GM12878 (cell line): ENCODE measurements around the gene EGFR. TPM values are rescaled to one million over a fixed set of nuclear protein-coding genes. Genes with fewer than 3 reads are reported as not detected.

ENCODE experiments used
- ATAC-seq: fragments of 200-7000 bp; cut with Tn5 transposase; 3 replicates; pipeline ENCODE4 v1.9.1; 2020; ENCODE audit warnings: mild to moderate bottlenecking, moderate library complexity
- BruUV-seq: library from RNA; stranded (reverse); fragments of 400-500 nt; replicated peaks from 2 replicates; lab custom pipeline; 2021; lab: Mats Ljungman, UMichigan
- CTCF ChIA-PET: fragments of 300-600 bp; sonication (Branson Sonifier 250); formaldehyde crosslinking; extraction: SDS; loops from one replicate; lab custom pipeline; 2021; ENCODE audit warnings: inconsistent platforms; lab: Yijun Ruan, JAX
- POLR2A ChIA-PET: fragments of 350-600 bp; formaldehyde crosslinking; extraction: SDS; loops from one replicate; lab custom pipeline; 2021; ENCODE audit warnings: inconsistent platforms; lab: Charles Lee
- RAD21 ChIA-PET: fragments of 300-600 bp; sonication (Branson Sonifier 250); formaldehyde crosslinking; loops from one replicate; lab custom pipeline; 2023; ENCODE audit warnings: antibody characterized with exemption; ENCODE audit not compliant: unreplicated experiment; lab: Charles Lee
- SMC1A ChIA-PET: fragments of 300-600 bp; sonication (Branson Sonifier 250); formaldehyde crosslinking; loops from one replicate; lab custom pipeline; 2023; ENCODE audit not compliant: unreplicated experiment, uncharacterized antibody; lab: Charles Lee
- DNase-seq: peaks from one replicate; pipeline ENCODE4 v3.0.0-alpha.2; 2011; ENCODE audit warnings: low read depth, low spot score
- FAIRE-seq: peaks from 3 replicates; lab custom pipeline; 2011; peaks lifted over from hg19 to GRCh38; lab: Jason Lieb, UNC
- H2AFZ ChIP-seq: 2 replicates; pipeline ENCODE4 v1.6.0; 2011; ENCODE audit warnings: low read depth, low read length, control low read depth; ENCODE audit not compliant: control insufficient read depth
- H3K27ac ChIP-seq: 2 replicates; pipeline ENCODE4 v1.5.1; 2011; ENCODE audit warnings: control low read depth; ENCODE audit not compliant: control insufficient read depth, insufficient read depth
- H3K27me3 ChIP-seq, 2 experiments: replicated peaks in 1 of 2; 2 replicates each; pipeline versions ENCODE4 v1.6.0 to v1.6.1; 2011; ENCODE audit warnings: low read length in 1 of 2; ENCODE audit not compliant: control insufficient read depth in 2 of 2, insufficient read depth in 2 of 2
- H3K36me3 ChIP-seq, 2 experiments: 2 replicates each; pipeline ENCODE4 v1.5.1; 2011; ENCODE audit warnings: low read length in 1 of 2; ENCODE audit not compliant: control insufficient read depth in 2 of 2, insufficient read depth in 2 of 2
- H3K4me1 ChIP-seq: 2 replicates; pipeline ENCODE4 v1.6.1; 2011; ENCODE audit warnings: mild to moderate bottlenecking, low read length, moderate library complexity, mixed read lengths; ENCODE audit not compliant: control insufficient read depth, insufficient read depth
- H3K4me2 ChIP-seq: 2 replicates; pipeline ENCODE4 v1.6.0; 2011; ENCODE audit warnings: control low read depth; ENCODE audit not compliant: control insufficient read depth, insufficient read depth
- H3K4me3 ChIP-seq: fragments of 200-600 bp; sonication (generic); 2 replicates; pipeline ENCODE4 v1.5.1; 2016
- H3K79me2 ChIP-seq: 2 replicates; pipeline ENCODE4 v1.6.0; 2011; ENCODE audit warnings: low read length; ENCODE audit not compliant: control insufficient read depth, insufficient read depth
- H3K9ac ChIP-seq: 2 replicates; pipeline ENCODE4 v1.8.0; 2011; ENCODE audit warnings: low read length, control low read depth, mixed read lengths; ENCODE audit not compliant: control insufficient read depth, insufficient read depth
- H3K9me3 ChIP-seq: replicated peaks from 3 replicates; pipeline ENCODE4 v1.5.1; 2011; ENCODE audit warnings: mild to moderate bottlenecking, low read length; ENCODE audit not compliant: control insufficient read depth, insufficient read depth
- H4K20me1 ChIP-seq: 2 replicates; pipeline ENCODE4 v1.6.0; 2011; ENCODE audit not compliant: control insufficient read depth, insufficient read depth
- BHLHE40 ChIP-seq, 2 experiments: fragments of 450-650 bp in 1 of 2; IDR thresholded peaks; 2 replicates each; pipeline ENCODE4 v1.6.1; 2011 to 2017; ENCODE audit warnings: low read depth in 2 of 2, borderline replicate concordance in 1 of 2, improper control_type of control experiment in 1 of 2, low read length in 1 of 2, mild to moderate bottlenecking in 1 of 2
- SRF ChIP-seq, 2 experiments: IDR thresholded peaks; 2 replicates each; pipeline ENCODE4 v1.6.1; 2011; ENCODE audit warnings: low read depth in 2 of 2, low read length in 2 of 2, mild to moderate bottlenecking in 1 of 2, moderate library complexity in 1 of 2
- WGBS: methylation state at CpG from one replicate; pipeline ENCODE4 v1.1.6; 2016; ENCODE audit warnings: low lambda C conversion rate; ENCODE audit not compliant: insufficient replicate concordance, insufficient coverage; ENCODE audit errors: missing lambda C conversion rate; 5-methylcytosine and 5-hydroxymethylcytosine counted together
- in situ Hi-C: fragments of 300-500 bp; cut with MboI; formaldehyde crosslinking; loops from 9 replicates; pipeline ENCODE4 v1.14.3; 2018; ENCODE audit warnings: mixed read lengths
- intact Hi-C: fragments of 100-400 bp; cut with micrococcal nuclease; formaldehyde crosslinking; loops from one replicate; pipeline ENCODE4 v1.14.2; 2022; ENCODE audit not compliant: unreplicated experiment
- polyA plus RNA-seq, 11 experiments: library from polyadenylated mRNA; depleted of rRNA in 4 of 11; unstranded in 6 of 11; stranded (reverse) in 5 of 11; fragments of >200 nt; fragmentation: Nextera tagmentation in 4 of 11; fragmentation: Illumina TruSeq in 1 of 11; extraction: Ambion mirVana in 4 of 11; extraction: Trizol in 1 of 11; gene quantifications; 1 replicate in 1 of 11; 2 replicates in 10 of 11; pipeline versions ENCODE4 v1.2.1 to v1.2.3, GENCODE V29; 2011 to 2016; ENCODE audit warnings: inconsistent platforms in 2 of 11, missing spikeins in 2 of 11, low read depth in 1 of 11
- total RNA-seq, 4 experiments: library from RNA; depleted of rRNA in 3 of 4; stranded (reverse); fragments of >200 nt in 3 of 4; fragmentation: Illumina TruSeq in 1 of 4; extraction: Trizol in 1 of 4; gene quantifications; 2 replicates each; pipeline versions ENCODE4 v1.2.1 to v1.2.3, GENCODE V29; 2013 to 2021
- TF ChIP-seq, protein P1 (sequence below): IDR thresholded peaks from 2 replicates; pipeline ENCODE4 v1.6.1; 2012; ENCODE audit warnings: low read depth, low read length, improper control_type of control experiment

Gene EGFR
- total and polyA plus RNA-seq, 10 of the 15 experiments (the other 5 are each of a cell fraction or from before 2014, with no cell fraction given): 0.01 to 0.31 TPM; not detected in 8

DNA sequence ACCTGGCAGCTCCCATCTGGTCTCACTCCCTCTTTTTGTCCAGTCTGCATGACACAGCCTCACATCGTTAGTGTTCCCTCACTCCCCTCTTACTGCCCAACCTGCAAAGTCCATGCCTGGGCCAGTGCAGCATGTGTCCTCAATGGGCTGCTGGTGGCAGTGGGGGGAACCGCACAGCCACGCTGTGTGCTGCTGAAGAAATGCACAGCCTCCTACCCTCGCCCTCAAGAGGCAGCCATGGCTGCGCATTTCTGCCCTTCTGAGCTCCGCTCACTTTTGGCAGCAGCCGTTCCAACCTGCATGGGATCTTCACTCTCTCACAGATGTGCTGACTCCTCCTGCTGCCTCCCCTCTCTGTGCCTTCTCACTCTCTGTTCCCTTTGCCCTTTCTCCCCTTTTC, 103.4 kb downstream of the EGFR start:
- SMC1A ChIA-PET: interaction anchor here (1.2 to 1.6 kb wide), 2 partner anchors 8 to 133 kb away, joined by 3 to 6 read pairs; no protein-coding TSS in a partner anchor
- BruUV-seq: no TSS peak
- H3K36me3 ChIP-seq: no peaks in the 10 kb centered on the region
- no peak for FAIRE-seq
- RAD21 ChIA-PET: no interaction called here
- H3K9ac ChIP-seq: no peak overlapping the region
- peaks cover 0 to 3% of the 10 kb centered on the region in 2 experiments; a peak in 2 of 4 replicates for H3K27me3 ChIP-seq
- intact Hi-C loops: no loop called here
- H3K4me3 ChIP-seq: no peak overlapping the region
- H3K4me2 ChIP-seq: no peak overlapping the region
- POLR2A ChIA-PET: no interaction called here
- 54% methylated on average over 7 of the region's 7 CpGs for WGBS
- H3K4me1 ChIP-seq: no peaks in the 10 kb centered on the region
- TF ChIP-seq SRF (IDR thresholded peaks at IDR 0.05; ENCODE audit: low read depth in 2 of 2, low read length in 2 of 2) (no peak), BHLHE40 (IDR thresholded peaks at IDR 0.05; ENCODE audit: borderline replicate concordance in 1 of 2, low read depth in 2 of 2, low read length in 1 of 2) (no peak)
- TF ChIP-seq, protein P1, sequence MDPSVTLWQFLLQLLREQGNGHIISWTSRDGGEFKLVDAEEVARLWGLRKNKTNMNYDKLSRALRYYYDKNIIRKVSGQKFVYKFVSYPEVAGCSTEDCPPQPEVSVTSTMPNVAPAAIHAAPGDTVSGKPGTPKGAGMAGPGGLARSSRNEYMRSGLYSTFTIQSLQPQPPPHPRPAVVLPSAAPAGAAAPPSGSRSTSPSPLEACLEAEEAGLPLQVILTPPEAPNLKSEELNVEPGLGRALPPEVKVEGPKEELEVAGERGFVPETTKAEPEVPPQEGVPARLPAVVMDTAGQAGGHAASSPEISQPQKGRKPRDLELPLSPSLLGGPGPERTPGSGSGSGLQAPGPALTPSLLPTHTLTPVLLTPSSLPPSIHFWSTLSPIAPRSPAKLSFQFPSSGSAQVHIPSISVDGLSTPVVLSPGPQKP: no peak
- TF ChIP-seq, all 136 proteins: peak for 0
- Histone ChIP-seq H3K27ac (no peak overlapping the region), H4K20me1 (no peaks in the 10 kb centered on the region), H3K79me2 (no peaks in the 10 kb centered on the region), H3K9me3 (no peaks in the 10 kb centered on the region), H2AFZ (no peak overlapping the region)
- DNase-seq: no peak
- CTCF ChIA-PET: interaction anchor here (1.7 kb wide), 1 partner anchor 133 kb away, joined by 5 read pairs; no protein-coding TSS in a partner anchor
- ATAC-seq: no peak
- in situ Hi-C loops: no loop called here
